Hepatocyte (in vitro differentiated cells): ENCODE measurements around the gene RGS6.

Source experiments
- CTCF ChIP-seq: fragments of 200-600 bp; sonication (generic); IDR thresholded peaks from 2 replicates; pipeline ENCODE4 v1.5.1; 2016; ENCODE audit warnings: antibody characterized with exemption, mild to moderate bottlenecking; ENCODE audit not compliant: poor library complexity
- EZH2 ChIP-seq: fragments of 200-600 bp; sonication (generic); IDR thresholded peaks from 2 replicates; pipeline ENCODE4 v1.6.1; 2016; ENCODE audit warnings: antibody characterized with exemption, mild to moderate bottlenecking, borderline replicate concordance
- EZH2phosphoT487 ChIP-seq: fragments of 200-600 bp; sonication (generic); IDR thresholded peaks from one replicate; pipeline ENCODE4 v1.6.1; 2018; ENCODE audit warnings: antibody characterized with exemption, mild to moderate bottlenecking, low read depth, moderate library complexity; ENCODE audit not compliant: unreplicated experiment, severe bottlenecking

GRCh38 chr14:71911669-71912068 lies 20.6 kb upstream of the RGS6 start:
- no peak for TF ChIP-seq CTCF
- TF ChIP-seq EZH2 = no peak
- no peak for TF ChIP-seq EZH2phosphoT487
